ENCODE measurements around the gene ROBO2. TPM values are rescaled to one million over a fixed set of nuclear protein-coding genes. Genes with fewer than 3 reads are reported as not detected.

The ROBO2 gene
- polyA plus RNA-seq, 1 donor from 2014 or later, result 55.5 TPM

- no peaks in the 10 kb centered on the region for H3K9me2 ChIP-seq (ENCODE audit: insufficient read depth, low read length)
- H3F3A ChIP-seq (ENCODE audit: insufficient read depth, low read length, poor library complexity, severe bottlenecking), result no peaks in the 10 kb centered on the region
- no peak overlapping the region for H3K4me3 ChIP-seq (ENCODE audit: low read length)
- TF ChIP-seq MXI1 (conservative IDR thresholded peaks at IDR 0.05; ENCODE audit: poor library complexity, severe bottlenecking) (no peak), REST (IDR thresholded peaks at IDR 0.05; ENCODE audit: borderline replicate concordance) (no peak), EZH2 (IDR thresholded peaks at IDR 0.05; ENCODE audit: borderline replicate concordance, insufficient read depth, low read length, poor library complexity, severe bottlenecking) (no peak), TAF1 (IDR thresholded peaks at IDR 0.05; ENCODE audit: low read depth) (no peak), EP300 (conservative IDR thresholded peaks at IDR 0.05; ENCODE audit: poor library complexity, severe bottlenecking) (no peak), POLR2AphosphoS5 (IDR thresholded peaks at IDR 0.05) (no peak), RAD21 (conservative IDR thresholded peaks at IDR 0.05) (no peak), CTCF (IDR thresholded peaks at IDR 0.05; ENCODE audit: poor library complexity, severe bottlenecking) (no peak), SMC3 (conservative IDR thresholded peaks at IDR 0.05; ENCODE audit: poor library complexity) (no peak)
- no peaks in the 10 kb centered on the region for H3K36me3 ChIP-seq (ENCODE audit: insufficient read depth, low read length)
- no peaks in the 10 kb centered on the region for H3K9me3 ChIP-seq (ENCODE audit: low read length)
- H3K27me3 ChIP-seq (ENCODE audit: insufficient read depth, low read depth, low read length), result no peaks in the 10 kb centered on the region
- H4K20me1 ChIP-seq (ENCODE audit: insufficient read depth), result no peaks in the 10 kb centered on the region
- no peak overlapping the region for H2AFZ ChIP-seq (ENCODE audit: low read depth, low read length)
- H3K27ac ChIP-seq (ENCODE audit: low read length), result no peak overlapping the region
- H3K4me2 ChIP-seq (ENCODE audit: low read length), result no peak overlapping the region
- no peak overlapping the region for H3K9ac ChIP-seq (ENCODE audit: low read length)
- no peaks in the 10 kb centered on the region for H3K79me2 ChIP-seq (replicated peaks; ENCODE audit: insufficient read depth, low read length)
Measured at GRCh38 chr3:77648664-77649063, 608.8 kb downstream of the ROBO2 start.

GRCh38 chr3:77652624-77653023 is 612.7 kb downstream of the ROBO2 start:
- no peaks in the 10 kb centered on the region for H3K9me2 ChIP-seq (ENCODE audit: insufficient read depth, low read length)
- no peaks in the 10 kb centered on the region for H3K36me3 ChIP-seq (ENCODE audit: insufficient read depth, low read length)
- no peaks in the 10 kb centered on the region for H4K20me1 ChIP-seq (ENCODE audit: insufficient read depth)
- H3K4me3 ChIP-seq (ENCODE audit: low read length), result no peak overlapping the region
- no peak for TF ChIP-seq EZH2 (IDR thresholded peaks at IDR 0.05; ENCODE audit: borderline replicate concordance, insufficient read depth, low read length, poor library complexity, severe bottlenecking)
- TF ChIP-seq REST (IDR thresholded peaks at IDR 0.05; ENCODE audit: borderline replicate concordance), result no peak
- no peak for TF ChIP-seq SMC3 (conservative IDR thresholded peaks at IDR 0.05; ENCODE audit: poor library complexity)
- TF ChIP-seq CTCF (IDR thresholded peaks at IDR 0.05; ENCODE audit: poor library complexity, severe bottlenecking), result no peak
- no peak for TF ChIP-seq POLR2AphosphoS5 (IDR thresholded peaks at IDR 0.05)
- TF ChIP-seq RAD21 (conservative IDR thresholded peaks at IDR 0.05), result no peak
- no peak for TF ChIP-seq MXI1 (conservative IDR thresholded peaks at IDR 0.05; ENCODE audit: poor library complexity, severe bottlenecking)
- TF ChIP-seq TAF1 (IDR thresholded peaks at IDR 0.05; ENCODE audit: low read depth), result no peak
- no peak for TF ChIP-seq EP300 (conservative IDR thresholded peaks at IDR 0.05; ENCODE audit: poor library complexity, severe bottlenecking)
- no peak overlapping the region for H3K27ac ChIP-seq (ENCODE audit: low read length)
- H3K9me3 ChIP-seq (ENCODE audit: low read length), result no peaks in the 10 kb centered on the region
- H3K27me3 ChIP-seq (ENCODE audit: insufficient read depth, low read depth, low read length), result no peaks in the 10 kb centered on the region
- H3K4me2 ChIP-seq (ENCODE audit: low read length), result no peak overlapping the region
- H3K9ac ChIP-seq (ENCODE audit: low read length), result no peak overlapping the region
- no peak overlapping the region for H2AFZ ChIP-seq (ENCODE audit: low read depth, low read length)
- H3F3A ChIP-seq (ENCODE audit: insufficient read depth, low read length, poor library complexity, severe bottlenecking), result no peaks in the 10 kb centered on the region
- H3K79me2 ChIP-seq (replicated peaks; ENCODE audit: insufficient read depth, low read length), result no peaks in the 10 kb centered on the region
